Measurements from ENCODE around the gene NT5M.

Gene NT5M

DNA sequence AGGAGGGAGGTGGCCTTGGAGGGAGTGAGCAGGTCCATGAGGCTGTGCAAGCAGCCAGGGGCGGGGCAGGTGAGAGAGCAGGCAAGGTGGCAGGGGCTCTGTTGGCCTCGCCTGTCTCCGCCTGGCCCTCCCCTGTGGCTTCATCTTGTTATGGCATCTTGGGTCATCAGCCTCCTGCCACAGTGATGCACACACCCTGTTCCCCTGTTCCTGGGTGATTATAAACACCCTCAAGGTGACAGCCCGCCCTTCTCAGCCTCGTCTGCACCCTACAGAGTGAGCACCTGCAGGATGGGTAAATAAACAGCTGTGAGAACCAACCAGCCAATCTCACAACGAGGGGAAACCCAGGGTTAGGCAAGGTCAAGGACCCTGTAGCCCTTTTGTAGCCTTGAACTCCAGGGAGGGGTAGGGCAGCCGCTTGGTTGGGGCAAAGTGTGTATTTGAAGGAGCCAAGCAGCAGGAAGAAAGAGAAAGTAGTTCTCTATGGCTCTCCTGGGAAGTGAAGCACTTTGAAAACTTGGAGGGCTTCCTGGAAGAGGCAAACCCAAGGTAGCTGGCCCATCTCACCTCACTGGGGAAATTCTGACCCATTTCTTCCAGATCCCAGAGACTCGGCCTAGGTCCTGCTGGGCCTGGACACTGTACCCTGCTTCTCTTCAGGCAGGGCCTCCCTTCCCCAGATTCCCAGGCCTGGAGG is 60.6 kb downstream of the NT5M start:
- WGBS, 2 experiments, result 76% methylated on average over 8 of the region's 8 CpGs
- no peak overlapping the region for H3K4me3 ChIP-seq (ENCODE audit: insufficient read depth, low read depth, low read length)
- H3K4me1 ChIP-seq (ENCODE audit: control insufficient read depth, insufficient read depth, low read length), result no peaks in the 10 kb centered on the region
- no peak overlapping the region for H3K27ac ChIP-seq (ENCODE audit: insufficient read depth, low read depth, low read length, poor library complexity, severe bottlenecking)
- no peaks in the 10 kb centered on the region for H3K27me3 ChIP-seq (ENCODE audit: control insufficient read depth, insufficient read depth, low read length, poor library complexity, severe bottlenecking)
- H3K9me3 ChIP-seq (ENCODE audit: control insufficient read depth, low read length), result no peaks in the 10 kb centered on the region
- no peaks in the 10 kb centered on the region for H3K36me3 ChIP-seq (ENCODE audit: control insufficient read depth, insufficient read depth, low read length)

GRCh38 chr17:17364338-17364667 is 61.1 kb downstream of the NT5M start:
- Histone ChIP-seq H3K4me3 (ENCODE audit: insufficient read depth, low read depth, low read length) (no peak overlapping the region), H3K27me3 (ENCODE audit: control insufficient read depth, insufficient read depth, low read length, poor library complexity, severe bottlenecking) (no peaks in the 10 kb centered on the region), H3K9me3 (ENCODE audit: control insufficient read depth, low read length) (no peaks in the 10 kb centered on the region), H3K27ac (ENCODE audit: insufficient read depth, low read depth, low read length, poor library complexity, severe bottlenecking) (no peak overlapping the region), H3K4me1 (ENCODE audit: control insufficient read depth, insufficient read depth, low read length) (no peaks in the 10 kb centered on the region), H3K36me3 (ENCODE audit: control insufficient read depth, insufficient read depth, low read length) (no peaks in the 10 kb centered on the region)
- 64 to 67% methylated on average over 11 of the region's 11 CpGs for WGBS, 2 experiments

GRCh38 chr17:17365476-17366110 is 62.4 kb downstream of the NT5M start:
- WGBS, 2 experiments, result 91 to 95% methylated on average over 12 of the region's 12 CpGs
- Histone ChIP-seq H3K27me3 (ENCODE audit: control insufficient read depth, insufficient read depth, low read length, poor library complexity, severe bottlenecking) (no peaks in the 10 kb centered on the region), H3K9me3 (ENCODE audit: control insufficient read depth, low read length) (no peaks in the 10 kb centered on the region), H3K27ac (ENCODE audit: insufficient read depth, low read depth, low read length, poor library complexity, severe bottlenecking) (no peak overlapping the region), H3K36me3 (ENCODE audit: control insufficient read depth, insufficient read depth, low read length) (no peaks in the 10 kb centered on the region), H3K4me3 (ENCODE audit: insufficient read depth, low read depth, low read length) (no peak overlapping the region), H3K4me1 (ENCODE audit: control insufficient read depth, insufficient read depth, low read length) (no peaks in the 10 kb centered on the region)

DNA sequence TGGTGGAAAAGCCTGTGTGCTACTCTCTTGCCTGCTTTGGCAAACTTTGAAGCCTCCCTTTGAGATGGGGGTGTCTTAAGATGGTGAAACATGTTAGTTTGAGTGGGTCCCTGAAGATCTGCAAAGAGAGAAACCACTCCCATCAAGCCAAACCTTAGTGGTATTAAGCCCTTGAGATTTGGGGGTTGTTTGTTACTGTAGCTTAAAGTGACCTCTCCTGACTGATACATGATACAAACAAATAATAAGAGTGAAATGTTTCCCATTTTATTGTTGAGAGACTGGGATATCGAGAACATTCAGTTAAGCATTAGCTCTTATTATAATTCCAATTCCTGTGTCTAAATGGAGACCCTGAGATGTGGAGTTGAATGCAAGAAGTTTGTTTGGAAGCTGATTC is 63.1 kb downstream of the NT5M start:
- WGBS, 2 experiments, result 92 to 100% methylated on average over 1 of the region's 1 CpG
- Histone ChIP-seq H3K36me3 (ENCODE audit: control insufficient read depth, insufficient read depth, low read length) (no peaks in the 10 kb centered on the region), H3K9me3 (ENCODE audit: control insufficient read depth, low read length) (no peaks in the 10 kb centered on the region), H3K4me1 (ENCODE audit: control insufficient read depth, insufficient read depth, low read length) (no peaks in the 10 kb centered on the region), H3K4me3 (ENCODE audit: insufficient read depth, low read depth, low read length) (no peak overlapping the region), H3K27ac (ENCODE audit: insufficient read depth, low read depth, low read length, poor library complexity, severe bottlenecking) (no peak overlapping the region), H3K27me3 (ENCODE audit: control insufficient read depth, insufficient read depth, low read length, poor library complexity, severe bottlenecking) (no peaks in the 10 kb centered on the region)

GRCh38 chr17:17366941-17367875 is 64.0 kb downstream of the NT5M start:
- Histone ChIP-seq H3K36me3 (ENCODE audit: control insufficient read depth, insufficient read depth, low read length) (no peaks in the 10 kb centered on the region), H3K27me3 (ENCODE audit: control insufficient read depth, insufficient read depth, low read length, poor library complexity, severe bottlenecking) (no peaks in the 10 kb centered on the region), H3K9me3 (ENCODE audit: control insufficient read depth, low read length) (no peaks in the 10 kb centered on the region), H3K27ac (ENCODE audit: insufficient read depth, low read depth, low read length, poor library complexity, severe bottlenecking) (no peak overlapping the region), H3K4me3 (ENCODE audit: insufficient read depth, low read depth, low read length) (no peak overlapping the region), H3K4me1 (ENCODE audit: control insufficient read depth, insufficient read depth, low read length) (no peaks in the 10 kb centered on the region)
- WGBS, 2 experiments, result 91 to 92% methylated on average over 23 of the region's 23 CpGs

- no peak overlapping the region for H3K27ac ChIP-seq (ENCODE audit: insufficient read depth, low read depth, low read length, poor library complexity, severe bottlenecking)
- no peak overlapping the region for H3K4me3 ChIP-seq (ENCODE audit: insufficient read depth, low read depth, low read length)
- H3K4me1 ChIP-seq (ENCODE audit: control insufficient read depth, insufficient read depth, low read length), result no peaks in the 10 kb centered on the region
- no peaks in the 10 kb centered on the region for H3K36me3 ChIP-seq (ENCODE audit: control insufficient read depth, insufficient read depth, low read length)
- 88 to 90% methylated on average over 5 of the region's 5 CpGs for WGBS, 2 experiments
- H3K27me3 ChIP-seq (ENCODE audit: control insufficient read depth, insufficient read depth, low read length, poor library complexity, severe bottlenecking), result no peaks in the 10 kb centered on the region
- H3K9me3 ChIP-seq (ENCODE audit: control insufficient read depth, low read length), result no peaks in the 10 kb centered on the region
These were observed 64.8 kb downstream of the NT5M start for GRCh38 chr17:17367931-17368330.

GRCh38 chr17:17370711-17371110 is 67.5 kb downstream of the NT5M start:
- no peaks in the 10 kb centered on the region for H3K9me3 ChIP-seq (ENCODE audit: control insufficient read depth, low read length)
- no peaks in the 10 kb centered on the region for H3K4me1 ChIP-seq (ENCODE audit: control insufficient read depth, insufficient read depth, low read length)
- 95 to 97% methylated on average over 6 of the region's 6 CpGs for WGBS, 2 experiments
- H3K27ac ChIP-seq (ENCODE audit: insufficient read depth, low read depth, low read length, poor library complexity, severe bottlenecking), result no peak overlapping the region
- H3K36me3 ChIP-seq (ENCODE audit: control insufficient read depth, insufficient read depth, low read length), result no peaks in the 10 kb centered on the region
- H3K4me3 ChIP-seq (ENCODE audit: insufficient read depth, low read depth, low read length), result no peak overlapping the region
- H3K27me3 ChIP-seq (ENCODE audit: control insufficient read depth, insufficient read depth, low read length, poor library complexity, severe bottlenecking), result no peaks in the 10 kb centered on the region

DNA sequence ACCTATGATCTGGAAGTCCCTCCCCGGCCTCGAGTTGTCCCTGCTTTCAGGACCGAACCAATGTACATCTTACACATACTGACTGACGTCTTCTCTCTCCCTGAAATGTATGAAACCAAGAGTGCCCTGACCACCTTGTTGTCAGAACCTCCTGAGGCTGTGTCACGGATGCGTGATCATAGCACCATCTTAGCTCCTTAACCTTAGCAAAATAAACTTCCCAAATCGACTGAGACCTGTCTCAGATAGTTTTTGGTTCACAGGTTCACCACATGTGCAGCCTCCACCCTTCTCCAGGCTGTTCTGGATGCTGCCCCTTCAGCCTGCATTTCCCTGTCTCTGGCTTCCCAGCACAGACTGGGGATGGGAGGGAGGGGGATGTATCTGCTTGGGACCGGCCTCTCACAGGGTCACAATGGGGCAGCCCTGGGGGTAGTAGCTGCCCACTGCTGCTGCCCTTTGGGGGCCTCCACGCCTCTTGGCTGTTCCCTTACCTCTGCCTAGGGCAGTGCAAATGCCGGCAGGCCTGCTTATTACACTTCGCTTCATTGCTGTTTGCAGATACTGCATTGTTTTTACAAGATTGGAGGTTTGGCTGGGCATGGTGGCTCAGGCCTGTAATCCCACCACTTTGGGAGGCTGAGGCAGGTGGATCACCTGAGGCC is 69.8 kb downstream of the NT5M start:
- no peaks in the 10 kb centered on the region for H3K9me3 ChIP-seq (ENCODE audit: control insufficient read depth, low read length)
- H3K36me3 ChIP-seq (ENCODE audit: control insufficient read depth, insufficient read depth, low read length), result no peaks in the 10 kb centered on the region
- no peak overlapping the region for H3K27ac ChIP-seq (ENCODE audit: insufficient read depth, low read depth, low read length, poor library complexity, severe bottlenecking)
- no peak overlapping the region for H3K4me3 ChIP-seq (ENCODE audit: insufficient read depth, low read depth, low read length)
- H3K4me1 ChIP-seq (ENCODE audit: control insufficient read depth, insufficient read depth, low read length), result no peaks in the 10 kb centered on the region
- no peaks in the 10 kb centered on the region for H3K27me3 ChIP-seq (ENCODE audit: control insufficient read depth, insufficient read depth, low read length, poor library complexity, severe bottlenecking)
- WGBS, 2 experiments, result 90% methylated on average over 11 of the region's 11 CpGs

- 84 to 89% methylated on average over 6 of the region's 6 CpGs for WGBS, 2 experiments
- no peaks in the 10 kb centered on the region for H3K4me1 ChIP-seq (ENCODE audit: control insufficient read depth, insufficient read depth, low read length)
- H3K4me3 ChIP-seq (ENCODE audit: insufficient read depth, low read depth, low read length), result no peak overlapping the region
- H3K27me3 ChIP-seq (ENCODE audit: control insufficient read depth, insufficient read depth, low read length, poor library complexity, severe bottlenecking), result no peaks in the 10 kb centered on the region
- no peak overlapping the region for H3K27ac ChIP-seq (ENCODE audit: insufficient read depth, low read depth, low read length, poor library complexity, severe bottlenecking)
- H3K36me3 ChIP-seq (ENCODE audit: control insufficient read depth, insufficient read depth, low read length), result no peaks in the 10 kb centered on the region
- no peaks in the 10 kb centered on the region for H3K9me3 ChIP-seq (ENCODE audit: control insufficient read depth, low read length)
These were observed 72.7 kb downstream of the NT5M start for GRCh38 chr17:17375841-17376240.

DNA sequence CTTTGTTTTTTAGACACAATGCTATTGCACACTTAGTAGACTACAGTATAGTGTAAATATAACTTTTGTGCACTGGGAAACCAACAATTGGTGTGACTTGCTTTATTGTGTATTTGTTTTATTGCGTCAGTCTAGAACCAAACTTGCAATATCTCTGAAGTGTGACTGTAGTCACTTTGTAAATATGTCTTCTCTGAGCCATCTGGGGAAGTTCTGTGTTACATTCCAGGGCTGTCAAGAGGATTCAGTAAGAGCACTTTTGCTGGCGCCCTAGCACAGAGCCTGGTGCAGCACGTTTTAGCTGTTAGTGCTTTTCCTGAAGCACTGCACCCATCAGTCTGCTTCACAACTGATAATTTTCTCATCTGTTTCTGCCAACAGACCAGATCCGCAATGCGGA is 73.2 kb downstream of the NT5M start:
- Histone ChIP-seq H3K27ac (ENCODE audit: insufficient read depth, low read depth, low read length, poor library complexity, severe bottlenecking) (no peak overlapping the region), H3K9me3 (ENCODE audit: control insufficient read depth, low read length) (no peaks in the 10 kb centered on the region), H3K27me3 (ENCODE audit: control insufficient read depth, insufficient read depth, low read length, poor library complexity, severe bottlenecking) (no peaks in the 10 kb centered on the region), H3K4me3 (ENCODE audit: insufficient read depth, low read depth, low read length) (no peak overlapping the region), H3K4me1 (ENCODE audit: control insufficient read depth, insufficient read depth, low read length) (no peaks in the 10 kb centered on the region), H3K36me3 (ENCODE audit: control insufficient read depth, insufficient read depth, low read length) (no peaks in the 10 kb centered on the region)
- WGBS, 2 experiments, result 93 to 97% methylated on average over 5 of the region's 5 CpGs

All from ectodermal cell (in vitro differentiated cells).